Measurements from ENCODE around the gene MTERF2.

MTERF2 gene

GRCh38 chr12:106953352-106954250 lies 33.3 kb downstream of the MTERF2 start:
- DNase-seq (ENCODE audit: low read depth), result no peak

GRCh38 chr12:106950591-106950990 lies 36.4 kb downstream of the MTERF2 start:
- no peak for DNase-seq (ENCODE audit: low read depth)

GRCh38 chr12:106947461-106947860 lies 39.5 kb downstream of the MTERF2 start:
- no peak for DNase-seq (ENCODE audit: low read depth)

- no peak for DNase-seq (ENCODE audit: low read depth)
Measured at GRCh38 chr12:106945261-106945851, 41.6 kb downstream of the MTERF2 start.

GRCh38 chr12:106942775-106943174 lies 44.2 kb downstream of the MTERF2 start:
- DNase-seq (ENCODE audit: low read depth), result no peak

- DNase-seq (ENCODE audit: low read depth), result no peak
Measured at GRCh38 chr12:106941481-106942156, 45.3 kb downstream of the MTERF2 start.

GRCh38 chr12:106934277-106934676 lies 52.7 kb downstream of the MTERF2 start:
- DNase-seq (ENCODE audit: low read depth), result no peak
